Measurements from ENCODE around the gene CCDC34.
"Not testable (repeated sequence)": the region's sequence is repeated elsewhere in the genome, so short reads cannot be mapped to it uniquely, and the experiment has no call there.

Gene CCDC34

GRCh38 chr11:27321340-27321739 is 41.7 kb downstream of the CCDC34 start:
- not testable (repeated sequence) for DNase-seq

DNA sequence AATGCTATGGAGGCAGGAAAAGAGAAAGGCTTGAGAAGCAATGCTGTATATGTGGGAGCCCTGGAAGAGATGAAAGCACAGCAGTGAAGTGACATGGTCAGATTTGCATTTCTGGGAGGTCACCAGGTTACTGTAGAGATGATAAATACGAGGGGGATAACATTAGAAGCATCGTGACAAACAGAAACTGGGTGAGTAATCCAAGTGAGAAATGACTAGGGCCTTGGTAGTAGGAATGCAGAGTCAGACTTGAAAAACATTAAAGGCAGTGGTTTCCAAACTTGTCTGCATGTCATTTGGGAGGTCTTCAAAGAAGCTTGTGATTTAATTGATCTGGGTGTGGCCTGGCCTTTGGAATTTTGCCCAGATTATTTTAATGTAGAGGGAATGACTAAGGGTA is 43.9 kb downstream of the CCDC34 start:
- DNase-seq = no peak

- DNase-seq = no peak
These were observed 45.3 kb downstream of the CCDC34 start for GRCh38 chr11:27317751-27318150.

DNA sequence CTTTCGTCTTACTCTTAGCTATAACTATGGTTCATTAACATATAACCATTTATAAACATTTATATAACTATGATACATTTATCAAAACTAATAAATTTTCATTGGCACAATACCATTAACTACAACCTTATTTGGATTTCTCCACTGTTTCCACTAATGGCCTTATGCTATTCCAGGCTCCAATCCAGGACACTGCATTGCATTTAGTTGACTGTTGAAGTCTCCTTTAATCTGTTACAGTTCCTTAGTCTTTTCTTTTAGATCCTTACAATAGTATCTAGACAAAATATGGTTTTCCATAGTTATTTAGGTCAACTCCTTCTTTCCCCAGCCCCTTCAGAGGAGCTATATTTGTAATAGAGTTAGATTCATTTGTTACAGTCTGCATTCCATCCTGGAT is 47.2 kb downstream of the CCDC34 start:
- no peak for DNase-seq

DNA sequence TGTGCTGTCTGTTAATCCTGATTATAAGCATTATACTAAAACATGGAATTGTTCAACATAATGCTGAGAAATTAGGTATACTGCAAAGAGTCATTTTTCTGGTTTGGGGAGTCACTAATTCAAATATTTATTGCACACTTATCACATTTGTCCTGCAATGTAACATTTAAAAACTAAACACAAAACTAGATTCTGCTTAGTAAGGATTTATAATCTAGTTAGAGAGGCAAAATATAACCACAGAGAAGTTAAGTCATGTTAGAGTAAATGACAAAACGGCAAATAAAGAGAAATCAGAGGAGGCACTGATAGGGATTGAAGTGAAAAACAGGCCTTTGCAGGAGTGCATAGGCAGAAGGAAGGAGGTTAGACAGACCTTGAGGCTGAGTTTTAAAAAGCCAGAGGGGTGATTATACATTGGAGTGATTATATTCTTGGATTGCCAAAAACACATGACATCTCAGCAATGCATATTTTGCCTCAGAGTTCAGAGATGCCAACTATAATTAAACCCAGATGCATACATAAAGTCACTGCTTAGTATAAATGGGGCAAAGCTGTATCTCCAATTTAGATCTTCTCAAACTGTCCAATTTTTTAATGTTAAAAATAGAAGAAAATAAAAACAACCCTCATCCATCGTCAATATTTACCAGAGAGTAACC is 49.7 kb downstream of the CCDC34 start:
- no peak for DNase-seq

DNA sequence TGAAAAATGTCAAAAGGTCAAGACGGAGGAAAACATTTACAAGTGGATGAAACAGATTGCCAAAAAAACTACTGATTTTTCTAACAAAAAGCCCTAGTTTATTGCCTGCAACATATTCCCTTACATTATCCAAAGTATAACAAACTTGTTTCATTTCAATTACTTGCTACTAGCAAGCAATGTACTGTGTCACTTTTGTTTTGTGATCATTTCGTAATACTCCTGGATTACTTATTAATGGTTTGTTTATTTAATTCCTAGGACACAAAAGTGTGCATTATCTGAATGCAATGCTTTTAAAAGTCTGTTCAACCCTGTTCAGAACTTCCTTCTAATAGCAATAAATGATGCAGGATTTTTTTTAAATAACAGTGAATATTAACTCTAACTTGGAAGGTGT is 50.9 kb downstream of the CCDC34 start:
- no peak for DNase-seq

DNA sequence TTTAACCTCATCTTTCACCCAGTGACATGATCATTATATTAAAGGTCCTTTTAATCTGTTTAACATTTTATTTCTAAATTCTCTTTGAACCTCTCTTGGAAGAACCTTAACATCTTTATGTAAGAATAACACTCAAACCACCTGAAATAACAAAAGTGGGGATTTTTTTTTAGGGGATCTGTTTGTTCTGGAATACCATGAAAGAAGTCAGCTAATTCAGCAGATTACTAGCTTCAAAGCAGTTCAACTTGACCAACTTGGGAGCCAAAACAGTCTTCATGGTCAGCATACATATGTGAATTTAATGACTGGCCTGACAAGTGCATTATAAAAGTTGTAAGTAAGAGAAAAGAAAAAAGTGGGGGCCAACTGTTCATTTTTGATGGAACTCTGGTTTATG is 52.3 kb downstream of the CCDC34 start:
- DNase-seq = no peak

GRCh38 chr11:27310182-27310581 is 52.8 kb downstream of the CCDC34 start:
- no peak for DNase-seq

DNA sequence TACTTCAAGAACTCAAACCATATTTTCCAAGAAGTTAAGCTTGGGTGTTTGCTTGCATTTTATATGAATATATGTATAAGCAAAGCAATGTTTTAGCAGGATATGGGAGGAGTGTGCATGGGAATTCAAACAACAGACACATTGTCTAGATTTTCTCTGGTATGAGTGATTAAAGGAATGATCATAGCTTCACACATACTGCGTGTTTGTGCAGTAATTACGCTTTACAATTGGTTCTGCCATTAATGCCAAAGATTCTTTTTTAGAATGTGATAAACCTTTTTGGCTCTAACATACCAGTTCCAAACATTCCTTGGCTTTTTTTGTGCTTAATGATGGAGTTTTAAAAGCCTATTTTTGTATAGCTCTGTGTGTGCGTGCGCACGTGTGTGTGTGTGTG is 54.0 kb downstream of the CCDC34 start:
- no peak for DNase-seq

- no peak for DNase-seq
These were observed 55.8 kb downstream of the CCDC34 start for GRCh38 chr11:27307232-27307631.

DNA sequence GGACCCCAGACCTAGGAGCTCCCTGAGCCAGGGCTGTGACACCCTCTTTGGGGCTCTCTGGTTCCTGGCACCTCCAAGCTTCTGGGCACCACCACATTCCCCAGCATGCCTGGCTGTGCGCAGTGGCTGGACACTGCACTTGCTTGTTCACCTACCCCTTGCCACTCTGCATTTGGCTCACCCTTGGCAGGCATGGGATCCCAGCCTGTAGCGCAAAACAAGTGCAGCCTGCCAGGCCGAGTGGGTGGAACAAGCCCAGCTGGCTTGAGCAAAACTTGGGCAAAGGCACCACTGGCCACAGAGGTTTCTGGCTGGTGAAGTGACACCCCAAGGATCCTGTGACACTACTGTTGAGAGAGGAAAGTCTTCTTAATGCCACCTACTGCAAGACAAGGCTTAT is 57.3 kb downstream of the CCDC34 start:
- no peak for DNase-seq

DNA sequence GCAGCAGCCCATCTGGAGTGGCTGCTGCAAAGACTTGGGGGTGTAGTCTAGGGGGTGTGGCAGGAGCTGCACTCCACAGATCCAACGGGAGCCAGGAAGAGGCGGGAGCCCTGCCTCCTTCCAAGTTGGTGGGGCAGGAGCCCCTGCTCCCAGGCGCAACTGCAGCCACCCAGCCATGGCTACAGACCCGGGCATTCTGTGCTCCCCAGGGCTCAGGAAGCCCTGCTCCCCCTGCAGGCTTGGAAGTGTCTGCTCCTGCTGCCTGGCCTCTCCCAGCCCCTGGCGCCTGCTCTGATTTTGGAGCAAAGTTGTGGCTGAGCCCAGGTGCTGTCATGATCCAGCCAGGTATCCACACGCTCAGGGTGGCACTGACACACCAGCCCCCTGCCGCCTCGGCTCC is 58.5 kb downstream of the CCDC34 start:
- no peak for DNase-seq

- DNase-seq = no peak
These were observed 59.1 kb downstream of the CCDC34 start for GRCh38 chr11:27303903-27304302.

DNA sequence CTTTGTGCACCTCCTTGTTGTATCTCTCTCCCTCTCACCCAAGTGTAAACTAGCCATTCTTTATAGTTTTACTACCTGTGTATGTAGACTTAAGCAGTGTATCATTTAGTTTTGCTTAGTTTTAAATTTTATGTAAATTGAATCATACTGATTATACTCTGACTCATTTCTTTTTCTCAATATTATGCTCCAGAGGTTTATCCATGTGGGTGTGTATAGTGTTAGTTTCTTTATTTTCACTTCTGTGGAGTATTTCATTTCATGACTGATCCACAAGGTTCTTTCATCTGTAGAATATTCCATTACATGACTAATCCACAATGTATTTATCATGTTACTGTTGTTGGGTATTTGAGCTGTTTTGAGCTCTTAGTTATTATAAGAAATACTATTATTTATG is 62.0 kb downstream of the CCDC34 start:
- no peak for DNase-seq

GRCh38 chr11:27297616-27298015 is 65.4 kb downstream of the CCDC34 start:
- DNase-seq = no peak

DNA sequence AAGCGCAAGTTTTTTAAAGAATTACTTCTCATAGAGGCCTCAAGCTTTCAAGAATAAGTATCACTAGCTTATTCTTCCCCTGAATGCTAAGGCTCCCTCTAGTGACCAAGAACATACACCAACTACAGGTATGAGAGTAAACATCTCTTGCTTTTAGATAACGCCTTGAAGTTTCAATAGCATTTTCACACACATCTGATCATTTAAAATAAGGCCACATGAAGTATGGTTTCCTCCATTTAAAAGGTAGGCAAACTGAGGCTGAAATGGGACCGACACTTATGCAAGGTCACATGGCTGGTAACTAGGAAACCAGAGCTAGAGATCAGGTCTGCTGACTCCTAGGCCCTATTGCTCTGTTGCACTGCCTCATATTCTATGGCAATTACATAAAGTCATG is 66.5 kb downstream of the CCDC34 start:
- peak; percentile 61 for DNase-seq

DNA sequence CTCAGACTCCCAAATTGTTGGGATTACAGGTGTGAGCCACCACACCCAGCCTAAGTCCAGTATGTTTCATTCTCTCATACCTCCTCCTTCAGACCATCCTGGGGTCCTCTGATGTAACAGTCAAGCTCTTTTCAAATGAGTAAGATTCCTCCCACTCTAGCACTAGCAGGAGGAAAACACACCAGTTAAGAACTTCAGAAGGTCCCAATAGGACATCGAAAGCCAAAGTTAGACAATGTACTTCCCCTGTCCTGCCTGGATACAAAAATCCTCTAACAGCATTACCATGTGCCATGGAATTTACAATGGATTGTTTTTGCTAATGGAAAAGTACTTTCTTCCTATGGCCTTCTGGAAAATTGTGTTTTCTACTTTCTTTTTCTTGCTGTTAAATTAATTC is 67.1 kb downstream of the CCDC34 start:
- no peak for DNase-seq

GRCh38 chr11:27294654-27295053 is 68.4 kb downstream of the CCDC34 start:
- peak; percentile 81 for DNase-seq

- DNase-seq = peak; percentile 4
These were observed 69.2 kb downstream of the CCDC34 start for GRCh38 chr11:27293515-27294417.

GRCh38 chr11:27292637-27293010 is 70.4 kb downstream of the CCDC34 start:
- no peak for DNase-seq

GRCh38 chr11:27291954-27292636 is 70.9 kb downstream of the CCDC34 start:
- DNase-seq = no peak

DNA sequence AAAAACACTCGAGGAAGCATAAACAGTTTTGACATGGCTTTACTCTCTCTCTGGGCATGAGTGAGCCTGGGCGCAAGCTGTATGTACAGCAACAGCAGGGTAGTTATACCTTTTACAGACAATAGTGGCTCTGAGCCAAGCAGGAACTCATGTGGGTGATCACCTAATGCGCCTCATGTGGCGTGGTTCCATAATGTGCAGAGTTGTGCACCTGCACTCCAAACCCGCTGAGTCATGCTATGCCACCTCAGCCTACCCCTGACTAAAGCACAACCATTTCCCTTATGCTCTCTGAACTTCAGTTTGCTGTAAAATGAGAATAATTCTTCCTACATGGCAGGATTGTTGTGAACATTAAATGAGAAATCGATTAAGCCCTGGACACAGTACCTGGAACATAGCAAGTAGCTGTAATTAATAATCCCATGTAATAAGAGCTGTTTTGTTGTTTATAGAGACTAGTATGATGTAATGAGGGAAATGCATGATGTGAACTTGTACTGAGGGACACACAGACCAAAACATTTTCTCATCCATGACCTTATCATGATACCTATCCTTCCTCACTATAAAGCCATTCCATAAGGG is 71.6 kb downstream of the CCDC34 start:
- DNase-seq = no peak

- DNase-seq = no peak
These were observed 72.6 kb downstream of the CCDC34 start for GRCh38 chr11:27290261-27291050.

Measured in NCI-H146 (cell line).